Choroid plexus epithelial cell (primary cell): Measurements from ENCODE around the gene HRG.

ENCODE experiments used
- DNase-seq: peaks from one replicate; pipeline ENCODE4 v3.0.0-alpha.2; 2010; ENCODE audit warnings: low read depth
- H3K4me3 ChIP-seq: 2 replicates; pipeline ENCODE4 v1.5.1; 2011; ENCODE audit warnings: low read depth, mild to moderate bottlenecking, control low read depth, low read length, moderate library complexity
- CTCF ChIP-seq: conservative IDR thresholded peaks from 2 replicates; pipeline ENCODE4 v1.5.1; 2011; ENCODE audit warnings: low read depth, mild to moderate bottlenecking, control low read depth, inconsistent platforms, low read length, moderate library complexity

The HRG gene

GRCh38 chr3:186724911-186725310 lies 59.1 kb downstream of the HRG start:
- TF ChIP-seq CTCF = no peak
- H3K4me3 ChIP-seq = no peak overlapping the region
- DNase-seq = no peak
